Stimulated activated naive B cell treated with anti-CD40 and anti-IgM and Interleukin-4, amounts not matched to agents 10 μg/mL and 1 μg/mL and 100 μg/mL, for 72 hours (primary cell): ENCODE measurements around the gene SLC4A2.
A peak's percentile ranks its signal among the peaks of the same experiment; 100 is the strongest.
"Not testable (repeated sequence)": the region's sequence is repeated elsewhere in the genome, so short reads cannot be mapped to it uniquely, and the experiment has no call there.

Source experiments
- ATAC-seq, 2 donors: fragments of 150-1000 bp; cut with Tn5 transposase; replicated peaks; 2 replicates each; pipeline ENCODE4 v1.10.0; 2021; ENCODE audit warnings: moderate library complexity in 1 of 2
- DNase-seq: peaks from one replicate; pipeline ENCODE4 v3.0.0; 2021
- H3K27ac Mint-ChIP-seq: one replicate; pipeline ENCODE4 v1.8.0; 2022; ENCODE audit warnings: mild to moderate bottlenecking, mixed read lengths
- H3K27me3 Mint-ChIP-seq, 2 donors: one replicate each; pipeline ENCODE4 v1.8.0; 2022; ENCODE audit warnings: mixed read lengths in 2 of 2
- H3K36me3 Mint-ChIP-seq, 2 donors: one replicate each; pipeline ENCODE4 v1.8.0; 2022; ENCODE audit warnings: mixed read lengths in 2 of 2, mild to moderate bottlenecking in 1 of 2
- H3K4me1 Mint-ChIP-seq, 2 donors: one replicate each; pipeline ENCODE4 v1.8.0; 2022; ENCODE audit warnings: mixed read lengths in 2 of 2, mild to moderate bottlenecking in 1 of 2
- H3K4me3 Mint-ChIP-seq, 2 donors: one replicate each; pipeline ENCODE4 v1.8.0; 2022; ENCODE audit warnings: mild to moderate bottlenecking in 2 of 2, mixed read lengths in 2 of 2, moderate library complexity in 1 of 2
- H3K9me3 Mint-ChIP-seq, 2 donors: one replicate each; pipeline ENCODE4 v1.8.0; 2022; ENCODE audit warnings: mixed read lengths in 2 of 2, mild to moderate bottlenecking in 1 of 2

The SLC4A2 gene

GRCh38 chr7:151017370-151017952 lies 41.9 kb upstream of the SLC4A2 start:
- DNase-seq (no peak), ATAC-seq (no peak)
- Mint-ChIP-seq H3K4me3 (peak overlapping the region; percentile 77 to 86), H3K4me1 (peaks cover 30 to 55% of the 10 kb centered on the region in 2 donors), H3K27me3 (peaks cover 53 to 59% of the 10 kb centered on the region in 2 donors), H3K27ac (peak overlapping the region; percentile 2), H3K9me3 (peaks cover 0 to 1% of the 10 kb centered on the region in 2 donors), H3K36me3 (no peaks in the 10 kb centered on the region)

- H3K36me3 Mint-ChIP-seq: no peaks in the 10 kb centered on the region
- H3K4me1 Mint-ChIP-seq: peaks cover 28 to 50% of the 10 kb centered on the region in 2 donors
- peaks cover 0 to 1% of the 10 kb centered on the region in 2 donors for H3K9me3 Mint-ChIP-seq
- H3K27me3 Mint-ChIP-seq: peaks cover 52 to 58% of the 10 kb centered on the region in 2 donors
- DNase-seq (peak; percentile 43), ATAC-seq (peak; percentile 76 to 78)
- H3K4me3 Mint-ChIP-seq: peak overlapping the region; percentile 77 to 86
- peak overlapping the region; percentile 93 for H3K27ac Mint-ChIP-seq
Measured at GRCh38 chr7:151017953-151018420, 41.4 kb upstream of the SLC4A2 start.

GRCh38 chr7:151018421-151019129 lies 40.8 kb upstream of the SLC4A2 start:
- no peak for DNase-seq

GRCh38 chr7:151019130-151019447 lies 40.3 kb upstream of the SLC4A2 start:
- Mint-ChIP-seq H3K27ac (no peak overlapping the region), H3K27me3 (peaks cover 54 to 66% of the 10 kb centered on the region in 2 donors), H3K4me3 (peak overlapping the region; percentile 76 to 77), H3K36me3 (no peaks in the 10 kb centered on the region), H3K9me3 (peaks cover 0 to 1% of the 10 kb centered on the region in 2 donors), H3K4me1 (peaks cover 28 to 42% of the 10 kb centered on the region in 2 donors)
- ATAC-seq (no peak), DNase-seq (no peak)

More at GRCh38 chr7:151018421-151019129, 40.8 kb upstream of the SLC4A2 start:
- H3K27ac Mint-ChIP-seq: peak overlapping the region; percentile 93
- peaks cover 28 to 47% of the 10 kb centered on the region in 2 donors for H3K4me1 Mint-ChIP-seq
- peak overlapping the region; percentile 77 to 86 for H3K4me3 Mint-ChIP-seq
- peaks cover 55 to 64% of the 10 kb centered on the region in 2 donors for H3K27me3 Mint-ChIP-seq
- ATAC-seq: peak; percentile 35 to 39
- H3K36me3 Mint-ChIP-seq: no peaks in the 10 kb centered on the region
- peaks cover 0 to 1% of the 10 kb centered on the region in 2 donors for H3K9me3 Mint-ChIP-seq

- Mint-ChIP-seq H3K27ac (no peak overlapping the region), H3K4me1 (peaks cover 22 to 31% of the 10 kb centered on the region in 2 donors), H3K36me3 (no peaks in the 10 kb centered on the region)
Measured at GRCh38 chr7:151020231-151020630, 39.2 kb upstream of the SLC4A2 start.

GRCh38 chr7:151023232-151023631 lies 36.2 kb upstream of the SLC4A2 start:
- Mint-ChIP-seq H3K4me1 (peaks cover 14 to 24% of the 10 kb centered on the region in 2 donors), H3K36me3 (no peaks in the 10 kb centered on the region), H3K27me3 (peaks cover 48 to 60% of the 10 kb centered on the region in 2 donors), H3K4me3 (no peak overlapping the region), H3K27ac (no peak overlapping the region), H3K9me3 (no peaks in the 10 kb centered on the region)
- no peak for DNase-seq
- ATAC-seq: no peak

More at GRCh38 chr7:151020231-151020630, 39.2 kb upstream of the SLC4A2 start:
- no peak for ATAC-seq
- DNase-seq: no peak
- no peaks in the 10 kb centered on the region for H3K9me3 Mint-ChIP-seq
- H3K27me3 Mint-ChIP-seq: peaks cover 58 to 68% of the 10 kb centered on the region in 2 donors
- peak overlapping the region in 1 of 2 donors; percentile 37 for H3K4me3 Mint-ChIP-seq

GRCh38 chr7:151024435-151025056 lies 34.8 kb upstream of the SLC4A2 start, which contains the start of gene ATG9B:
TSS of gene ATG9B (minus strand) at chr7:151024494. CDS start at chr7:151024423, 71 bp downstream.
- peaks cover 12 to 22% of the 10 kb centered on the region in 2 donors for H3K4me1 Mint-ChIP-seq
- peaks cover 36 to 47% of the 10 kb centered on the region in 2 donors for H3K27me3 Mint-ChIP-seq
- no peak within 1 kb of the TSS for H3K4me3 Mint-ChIP-seq
- peaks cover 4% of the 10 kb centered on the region in 2 donors for H3K36me3 Mint-ChIP-seq
- no peak within 1 kb of the TSS for H3K27ac Mint-ChIP-seq
- ATAC-seq: no peak
- no peaks in the 10 kb centered on the region for H3K9me3 Mint-ChIP-seq
- no peak for DNase-seq

GRCh38 chr7:151025924-151026671 lies 33.3 kb upstream of the SLC4A2 start:
- peaks cover 4 to 9% of the 10 kb centered on the region in 2 donors for H3K36me3 Mint-ChIP-seq

GRCh38 chr7:151026771-151027727 lies 32.3 kb upstream of the SLC4A2 start:
- H3K27ac Mint-ChIP-seq: peak overlapping the region; percentile 97
- not testable (repeated sequence) for H3K9me3 Mint-ChIP-seq, DNase-seq, ATAC-seq
- peak overlapping the region; percentile 92 to 98 for H3K4me3 Mint-ChIP-seq
- peaks cover 16 to 27% of the 10 kb centered on the region in 2 donors for H3K4me1 Mint-ChIP-seq
- H3K27me3 Mint-ChIP-seq: peaks cover 16 to 23% of the 10 kb centered on the region in 2 donors
- peaks cover 9 to 12% of the 10 kb centered on the region in 2 donors for H3K36me3 Mint-ChIP-seq

More at GRCh38 chr7:151025924-151026671, 33.3 kb upstream of the SLC4A2 start:
- Mint-ChIP-seq H3K4me3 (no peak overlapping the region), H3K27me3 (peaks cover 21 to 32% of the 10 kb centered on the region in 2 donors), H3K27ac (no peak overlapping the region), H3K9me3 (no peaks in the 10 kb centered on the region), H3K4me1 (peaks cover 14 to 22% of the 10 kb centered on the region in 2 donors)
- ATAC-seq (no peak), DNase-seq (no peak)

- Mint-ChIP-seq H3K36me3 (peaks cover 10 to 14% of the 10 kb centered on the region in 2 donors), H3K27ac (peak overlapping the region; percentile 97), H3K4me3 (peak overlapping the region; percentile 92 to 98), H3K4me1 (peaks cover 17 to 29% of the 10 kb centered on the region in 2 donors), H3K27me3 (peaks cover 16 to 22% of the 10 kb centered on the region in 2 donors)
- peak; percentile 5 to 15 for ATAC-seq
- not testable (repeated sequence) for DNase-seq, H3K9me3 Mint-ChIP-seq
Measured at GRCh38 chr7:151027728-151028130, 31.7 kb upstream of the SLC4A2 start.

GRCh38 chr7:151028131-151028947 lies 31.1 kb upstream of the SLC4A2 start, which contains the start of gene ABCB8:
TSS of gene ABCB8 (plus strand) at chr7:151028450. CDS start at chr7:151028516, 66 bp downstream.
- peaks cover 17 to 29% of the 10 kb centered on the region in 2 donors for H3K4me1 Mint-ChIP-seq

GRCh38 chr7:151028948-151029501 lies 30.4 kb upstream of the SLC4A2 start:
- Mint-ChIP-seq H3K36me3 (peaks cover 10 to 14% of the 10 kb centered on the region in 2 donors), H3K27me3 (peaks cover 9 to 10% of the 10 kb centered on the region in 2 donors), H3K9me3 (no peaks in the 10 kb centered on the region), H3K4me1 (peaks cover 17 to 29% of the 10 kb centered on the region in 2 donors), H3K4me3 (peak overlapping the region; percentile 92 to 98), H3K27ac (peak overlapping the region; percentile 97)
- no peak for ATAC-seq
- no peak for DNase-seq

More at GRCh38 chr7:151028131-151028947, 31.1 kb upstream of the SLC4A2 start, which contains the start of gene ABCB8:
- H3K27ac Mint-ChIP-seq: peak within 1 kb of the TSS; percentile 97
- peak within 1 kb of the TSS; percentile 92 to 98 for H3K4me3 Mint-ChIP-seq
- ATAC-seq (peak; percentile 94), DNase-seq (peak; percentile 99)
- H3K27me3 Mint-ChIP-seq: peaks cover 10 to 16% of the 10 kb centered on the region in 2 donors
- peaks cover 10 to 14% of the 10 kb centered on the region in 2 donors for H3K36me3 Mint-ChIP-seq
- no peaks in the 10 kb centered on the region for H3K9me3 Mint-ChIP-seq
